ENCODE data around the gene PACRG.
A peak's percentile ranks its signal among the peaks of the same experiment; 100 is the strongest.

PACRG gene

DNA sequence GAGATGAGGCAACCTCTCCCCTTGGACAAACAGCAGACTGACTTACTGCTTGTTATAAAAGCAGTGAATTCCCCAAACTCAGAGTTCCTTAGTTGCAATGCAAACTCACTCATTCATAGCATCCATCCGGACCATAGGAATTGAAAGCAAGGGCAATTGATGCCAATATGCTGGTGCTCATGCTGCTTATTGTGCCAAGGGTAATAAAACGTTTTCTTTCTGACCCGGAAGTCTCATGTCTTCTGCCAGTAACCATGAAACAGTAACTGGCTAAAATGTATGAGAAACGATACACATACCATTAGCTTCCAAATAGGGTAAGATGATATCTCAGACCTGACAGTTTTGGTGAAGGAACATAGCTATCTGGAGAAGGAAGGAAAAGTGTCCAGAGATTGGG is 18.3 kb upstream of the PACRG start:
- H3K27ac ChIP-seq, result no peak overlapping the region
- DNase-seq (ENCODE audit: low read depth, low spot score), result no peak

GRCh38 chr6:162710419-162710818 is 17.4 kb upstream of the PACRG start:
- no peak for DNase-seq (ENCODE audit: low read depth, low spot score)
- H3K27ac ChIP-seq, result no peak overlapping the region

DNA sequence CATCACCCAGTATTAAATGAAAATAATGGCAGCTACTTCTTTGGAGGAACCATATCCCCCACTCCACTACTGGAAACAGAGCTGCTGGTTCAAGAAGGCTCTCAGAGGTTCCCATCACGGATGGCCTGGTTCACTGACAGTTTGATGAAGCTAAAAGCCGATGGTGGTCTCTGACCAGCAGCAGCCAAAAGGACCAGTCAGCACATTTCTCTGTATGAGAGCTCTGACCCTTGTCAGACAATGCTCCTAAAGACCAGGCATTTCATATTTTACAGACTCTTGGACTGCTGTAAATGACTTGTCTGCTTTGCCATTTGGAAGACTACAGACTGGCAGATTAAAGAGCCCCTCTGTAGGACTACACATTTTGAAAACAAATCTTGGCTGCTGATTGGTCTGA is 16.8 kb upstream of the PACRG start:
- no peak overlapping the region for H3K27ac ChIP-seq
- DNase-seq (ENCODE audit: low read depth, low spot score), result no peak

DNA sequence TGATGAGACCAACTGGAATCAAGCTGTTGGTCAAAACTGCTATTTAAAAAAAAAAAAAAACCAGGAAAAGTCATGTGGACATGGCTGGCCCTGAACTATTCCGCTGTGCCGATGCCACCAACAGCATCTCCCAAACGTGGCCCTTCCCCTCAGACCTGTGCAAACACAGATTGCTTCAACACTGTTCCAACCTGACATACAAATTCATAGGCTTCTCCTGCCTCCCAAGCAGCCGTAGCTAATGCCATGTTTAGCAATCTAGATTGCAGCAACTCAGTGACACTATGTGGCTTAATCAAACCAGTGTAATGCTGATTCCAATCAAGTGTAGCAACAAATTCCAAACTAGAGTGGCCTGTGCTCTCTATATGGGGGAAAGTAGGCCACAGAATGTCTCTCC is 16.4 kb upstream of the PACRG start:
- H3K27ac ChIP-seq, result no peak overlapping the region
- DNase-seq (ENCODE audit: low read depth, low spot score), result no peak

- no peak overlapping the region for H3K27ac ChIP-seq
- no peak for DNase-seq (ENCODE audit: low read depth, low spot score)
Observed at GRCh38 chr6:162712694-162713093, 15.1 kb upstream of the PACRG start.

DNA sequence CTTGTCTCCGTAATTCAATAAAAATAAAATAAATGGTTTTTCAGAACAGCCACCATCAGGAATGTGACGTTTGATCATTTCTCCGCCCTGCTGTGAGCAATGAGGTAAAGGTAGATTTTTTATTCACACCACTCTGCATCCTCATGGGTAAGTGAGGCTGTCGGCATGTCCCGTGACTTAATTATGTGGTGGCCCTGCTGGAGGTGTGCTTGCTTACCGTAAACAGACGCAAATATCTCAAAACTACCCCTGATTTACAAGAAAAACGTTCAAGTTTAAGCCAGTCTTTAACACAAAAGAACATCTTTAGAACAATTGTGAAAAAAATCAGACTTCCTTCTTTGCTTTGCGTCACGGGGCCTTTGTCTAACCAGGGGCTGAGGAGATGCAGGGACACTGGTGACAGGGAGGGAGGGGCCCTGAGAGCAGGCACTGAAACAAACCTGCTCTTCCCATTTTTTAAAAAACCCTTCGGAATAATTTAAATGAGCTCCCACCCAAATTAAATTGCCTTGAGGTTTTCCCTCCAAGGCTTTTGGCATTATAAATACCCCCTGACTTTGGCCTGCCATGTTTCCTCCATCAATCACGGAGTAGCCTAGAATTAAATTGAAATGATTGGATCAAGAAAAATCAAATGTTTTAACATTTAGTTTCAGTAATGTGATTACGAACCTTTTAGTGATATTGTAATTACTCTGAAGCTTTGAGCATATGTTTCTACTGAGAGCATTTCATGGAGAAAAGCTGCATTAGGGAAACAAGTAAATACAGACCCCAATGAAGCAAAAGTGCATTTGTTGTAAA is 13.6 kb upstream of the PACRG start:
- no peak overlapping the region for H3K27ac ChIP-seq
- no peak for DNase-seq (ENCODE audit: low read depth, low spot score)

DNA sequence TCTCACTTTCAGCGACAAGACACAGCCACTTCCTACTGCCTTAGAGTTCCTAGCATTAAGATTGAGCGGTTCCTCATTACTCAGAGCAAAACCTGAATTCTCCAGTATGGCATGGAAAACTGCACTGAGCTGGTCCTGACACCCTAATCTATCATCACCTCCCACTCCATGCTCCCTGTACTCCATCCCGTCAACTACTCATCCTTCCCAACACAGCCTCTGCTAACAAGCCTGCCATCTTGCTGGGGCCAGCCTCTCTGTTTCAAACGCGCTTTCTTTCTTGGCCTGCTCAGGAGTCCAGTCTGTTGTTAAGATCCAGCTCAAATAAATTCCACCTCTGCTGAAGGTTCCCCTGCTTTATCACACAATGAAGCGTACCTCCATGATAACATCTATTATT is 12.2 kb upstream of the PACRG start:
- DNase-seq (ENCODE audit: low read depth, low spot score), result no peak
- H3K27ac ChIP-seq, result no peak overlapping the region

GRCh38 chr6:162719528-162719927 is 8.2 kb upstream of the PACRG start:
- H3K27ac ChIP-seq, result no peak overlapping the region
- no peak for DNase-seq (ENCODE audit: low read depth, low spot score)

DNA sequence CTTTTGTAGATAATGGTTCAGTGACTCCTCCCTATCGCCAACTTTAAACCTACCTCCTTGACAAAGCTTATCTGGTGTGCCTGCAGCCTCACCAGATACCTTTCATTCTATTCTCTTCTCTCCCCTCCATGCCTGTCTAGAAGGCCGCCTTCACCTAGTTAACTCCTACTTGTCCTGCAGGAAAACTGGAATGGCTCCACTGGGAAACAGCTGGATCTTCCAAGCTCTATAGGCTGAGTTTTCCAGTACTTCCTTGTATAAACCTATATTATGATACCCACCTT is 6.4 kb upstream of the PACRG start:
- DNase-seq (ENCODE audit: low read depth, low spot score), result no peak
- H3K27ac ChIP-seq, result no peak overlapping the region

- DNase-seq (ENCODE audit: low read depth, low spot score), result no peak
- no peak overlapping the region for H3K27ac ChIP-seq
Observed at GRCh38 chr6:162722226-162722625, 5.5 kb upstream of the PACRG start.

DNA sequence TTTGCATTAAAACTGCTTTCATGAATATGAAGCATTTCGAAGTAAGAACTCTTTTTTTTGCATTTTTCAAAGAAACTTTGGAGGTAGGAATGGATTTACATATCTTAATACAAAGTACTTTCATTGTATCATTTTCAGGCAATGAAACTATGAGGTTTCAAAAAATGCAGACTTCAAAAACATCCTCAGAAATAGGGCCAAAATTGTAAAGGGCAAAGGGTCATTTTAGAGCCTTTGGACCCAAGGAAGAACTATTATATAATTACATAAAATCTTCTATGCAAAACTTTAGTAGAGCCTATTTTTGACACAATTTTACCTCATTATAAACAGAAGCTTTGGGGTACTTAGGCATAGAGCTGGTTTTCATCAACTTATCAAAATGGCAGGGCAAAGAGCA is 5.1 kb upstream of the PACRG start:
- no peak overlapping the region for H3K27ac ChIP-seq
- DNase-seq (ENCODE audit: low read depth, low spot score), result no peak

DNA sequence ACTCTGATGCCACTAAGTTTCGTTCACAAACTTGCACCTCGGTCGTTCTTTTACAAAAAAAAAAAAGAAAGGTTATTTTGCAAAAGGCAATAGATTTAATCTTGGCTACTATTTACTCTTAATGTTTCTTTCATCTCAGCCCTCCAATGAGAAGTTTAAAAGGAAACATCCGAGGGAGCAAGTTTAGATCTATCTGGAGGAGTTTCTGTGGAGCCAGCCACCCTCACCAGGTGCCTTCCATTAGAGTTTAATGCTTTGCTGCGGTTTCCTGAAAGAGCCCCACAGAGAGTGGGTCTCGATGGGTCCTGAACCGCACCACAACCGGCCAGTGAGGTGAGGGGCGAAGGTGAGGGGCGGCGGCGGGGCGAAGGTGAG is 840 bp upstream of the PACRG start:
- no peak for DNase-seq (ENCODE audit: low read depth, low spot score)
- peak overlapping the region; percentile 20 for H3K27ac ChIP-seq

DNA sequence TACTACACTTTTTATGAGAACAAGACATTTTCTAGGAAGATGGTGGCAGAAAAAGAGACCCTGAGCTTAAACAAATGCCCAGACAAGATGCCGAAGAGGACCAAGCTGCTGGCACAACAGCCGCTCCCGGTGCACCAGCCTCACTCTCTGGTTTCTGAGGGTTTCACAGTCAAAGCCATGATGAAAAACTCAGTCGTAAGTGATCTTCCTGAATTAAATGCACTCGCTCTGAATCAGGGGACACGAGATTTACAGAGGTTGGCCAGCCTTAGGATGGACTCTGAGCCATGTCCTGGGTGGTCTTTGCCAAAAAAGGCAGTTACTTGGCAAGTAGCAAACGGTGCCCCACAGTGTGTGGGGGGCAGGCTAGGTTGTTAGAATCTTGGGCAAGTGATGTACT is 423 bp downstream of the PACRG start:
- no peak overlapping the region for H3K27ac ChIP-seq
- no peak for DNase-seq (ENCODE audit: low read depth, low spot score)

- H3K27ac ChIP-seq, result no peak overlapping the region
Observed at GRCh38 chr6:162728706-162729105, 932 bp downstream of the PACRG start.

GRCh38 chr6:162730502-162730901 is 2.7 kb downstream of the PACRG start:
- no peak for DNase-seq (ENCODE audit: low read depth, low spot score)
- no peak overlapping the region for H3K27ac ChIP-seq

More at GRCh38 chr6:162728706-162729105, 932 bp downstream of the PACRG start:
- no peak for DNase-seq (ENCODE audit: low read depth, low spot score)

GRCh38 chr6:162733489-162733888 is 5.7 kb downstream of the PACRG start:
- no peak overlapping the region for H3K27ac ChIP-seq
- DNase-seq (ENCODE audit: low read depth, low spot score), result no peak

GRCh38 chr6:162736961-162737360 is 9.2 kb downstream of the PACRG start:
- DNase-seq (ENCODE audit: low read depth, low spot score), result no peak
- H3K27ac ChIP-seq, result no peak overlapping the region

DNA sequence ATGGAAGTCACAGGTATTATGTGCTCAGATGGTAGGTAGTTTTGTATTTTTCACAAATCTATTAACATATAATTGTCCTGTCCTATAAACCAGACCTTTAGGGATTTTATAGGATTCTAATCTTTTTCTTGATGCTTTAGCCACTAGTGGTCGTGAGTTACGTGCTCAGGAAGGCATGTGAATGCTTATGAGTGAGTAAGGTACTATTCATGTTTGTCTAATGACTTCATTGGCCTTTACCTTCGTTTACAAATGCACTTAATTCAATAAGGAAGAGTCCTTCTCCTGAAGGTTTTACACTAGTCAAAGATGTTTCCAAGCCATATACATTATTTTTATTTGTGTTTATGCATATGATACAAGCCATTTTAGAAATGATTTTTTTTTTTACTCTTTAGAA is 23.0 kb downstream of the PACRG start:
- peak; percentile 50 for DNase-seq (ENCODE audit: low read depth, low spot score)
- H3K27ac ChIP-seq, result peak overlapping the region; percentile 57

DNA sequence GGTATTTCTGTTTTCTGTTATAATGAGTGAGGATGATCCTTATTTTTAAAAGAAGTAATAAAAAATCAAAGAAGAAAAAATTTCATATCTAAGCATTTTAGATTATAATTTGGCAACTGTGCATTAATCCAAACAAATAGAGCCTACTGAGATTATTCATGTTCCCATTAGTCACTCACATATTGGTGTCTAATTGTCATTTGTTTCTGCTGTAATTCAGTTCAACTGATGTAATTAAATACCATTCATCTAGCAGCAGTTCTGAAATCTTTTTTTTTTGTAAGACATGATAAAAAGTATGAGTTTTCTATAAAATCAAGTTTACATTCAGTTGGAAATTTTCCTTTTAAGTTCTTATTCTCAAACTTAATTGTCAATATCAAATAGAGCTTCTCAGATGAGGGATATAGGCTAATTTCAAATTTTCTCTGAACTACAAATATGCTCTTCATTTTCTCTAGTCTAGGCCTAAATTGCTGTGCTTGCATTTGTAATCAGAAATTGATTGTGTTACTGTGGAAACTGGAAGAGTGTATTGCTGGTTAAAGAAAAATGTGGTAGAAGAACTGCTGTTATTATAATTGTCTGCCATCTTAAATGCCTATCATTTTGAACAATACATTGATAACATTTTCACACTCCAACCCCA is 23.6 kb downstream of the PACRG start:
- DNase-seq (ENCODE audit: low read depth, low spot score), result no peak

DNA sequence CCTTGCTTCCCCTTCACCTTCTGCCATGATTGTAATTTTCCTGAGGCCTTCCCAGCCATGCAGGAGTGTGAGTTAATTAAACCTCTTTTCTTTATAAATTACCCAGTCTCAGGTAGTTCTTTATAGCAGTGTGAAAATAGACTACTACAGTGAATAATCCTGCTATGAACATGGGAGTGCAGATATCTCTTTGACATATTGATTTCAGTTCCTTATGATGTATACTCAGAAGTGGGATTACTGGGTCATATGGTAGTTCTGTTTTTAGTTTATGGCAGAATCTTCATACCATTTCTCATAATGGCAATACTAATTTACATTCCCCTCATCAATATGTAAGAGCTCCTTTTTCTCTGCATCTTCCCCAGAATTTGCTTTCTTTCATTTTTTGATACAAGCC is 26.0 kb downstream of the PACRG start:
- H3K27ac ChIP-seq, result no peak overlapping the region
- no peak for DNase-seq (ENCODE audit: low read depth, low spot score)

More for the DNA sequence above, 23.6 kb downstream of the PACRG start:
- peak overlapping the region; percentile 57 for H3K27ac ChIP-seq

DNA sequence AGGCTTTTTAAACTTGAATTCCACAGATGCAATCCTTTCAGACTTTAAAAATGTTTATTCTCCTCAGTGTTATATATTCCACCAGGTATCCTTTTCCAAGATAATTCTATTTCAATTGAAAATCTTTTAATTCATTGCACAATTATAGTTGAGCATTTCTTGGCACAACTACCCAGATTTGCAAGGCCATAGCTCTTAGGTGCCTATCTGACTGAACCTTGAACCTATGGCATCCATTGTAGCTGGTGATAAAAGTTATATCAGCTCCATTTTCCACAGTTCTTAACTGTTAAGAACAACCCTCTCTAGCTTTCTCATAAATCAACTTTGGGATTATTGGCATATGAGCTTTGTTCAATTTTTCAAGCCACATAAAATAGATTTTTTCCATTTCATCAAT is 42.4 kb downstream of the PACRG start:
- H3K27ac ChIP-seq, result no peak overlapping the region
- no peak for DNase-seq (ENCODE audit: low read depth, low spot score)

DNA sequence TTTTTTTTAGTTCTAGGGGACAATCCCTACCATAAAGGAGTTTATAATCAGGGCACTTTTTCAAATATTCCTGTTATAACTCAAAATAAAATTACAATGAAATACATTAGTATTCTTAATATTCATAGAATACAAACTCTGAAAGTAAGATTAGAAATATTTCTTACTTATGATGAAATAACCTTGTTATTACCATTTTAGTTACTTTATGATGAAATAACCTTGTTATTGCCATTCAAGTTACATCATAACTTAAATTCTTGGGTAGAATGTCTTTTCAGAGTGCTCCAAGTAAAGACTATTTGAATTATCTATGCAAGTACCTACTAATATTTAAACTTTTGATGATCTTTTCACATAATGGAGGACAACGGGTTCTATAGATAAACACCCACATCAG is 43.2 kb downstream of the PACRG start:
- H3K27ac ChIP-seq, result no peak overlapping the region
- DNase-seq (ENCODE audit: low read depth, low spot score), result no peak
